Right lobe of liver (tissue), 4 donors: ENCODE measurements around the gene CCDC167.

ENCODE experiments used
- POLR2A ChIP-seq: fragments of 450-650 bp; IDR thresholded peaks from one replicate; pipeline ENCODE4 v1.6.1; 2017; ENCODE audit warnings: antibody characterized with exemption, mild to moderate bottlenecking
- TF ChIP-seq, protein P1 (sequence below), 4 donors: fragments of 200-600 bp in 3 of 4; fragments of 450-650 bp in 1 of 4; IDR thresholded peaks; one replicate each; pipeline versions ENCODE4 v1.5.1 to v1.8.0; 2016 to 2022; ENCODE audit warnings: antibody characterized with exemption in 4 of 4, mild to moderate bottlenecking in 2 of 4
- donor health status: DM: no; HTN: no; CAD: no.
- donor health status: DM: no; HTN: no; CAD: no.
- donor health status: DM: no; HTN: yes; CAD: no.

DNA sequence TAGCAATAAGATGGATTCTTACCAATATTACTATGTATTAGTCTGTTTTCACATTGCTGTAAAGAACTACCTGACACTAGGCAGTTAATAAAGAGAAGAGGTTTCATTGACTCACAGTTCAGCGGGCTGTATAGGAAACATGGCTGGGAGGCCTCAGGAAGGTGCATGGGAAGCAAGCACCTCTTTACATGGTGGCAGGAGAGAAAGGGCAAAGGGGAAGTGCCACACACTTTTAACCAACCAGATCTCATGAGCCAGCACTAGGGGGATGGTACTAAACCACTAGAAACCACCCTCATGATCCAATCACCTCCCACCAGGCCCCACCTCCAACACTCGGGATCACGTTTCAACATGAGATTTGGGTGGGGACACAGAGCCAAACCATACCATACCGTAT lies 40.7 kb upstream of the CCDC167 start:
- TF ChIP-seq, protein P1, sequence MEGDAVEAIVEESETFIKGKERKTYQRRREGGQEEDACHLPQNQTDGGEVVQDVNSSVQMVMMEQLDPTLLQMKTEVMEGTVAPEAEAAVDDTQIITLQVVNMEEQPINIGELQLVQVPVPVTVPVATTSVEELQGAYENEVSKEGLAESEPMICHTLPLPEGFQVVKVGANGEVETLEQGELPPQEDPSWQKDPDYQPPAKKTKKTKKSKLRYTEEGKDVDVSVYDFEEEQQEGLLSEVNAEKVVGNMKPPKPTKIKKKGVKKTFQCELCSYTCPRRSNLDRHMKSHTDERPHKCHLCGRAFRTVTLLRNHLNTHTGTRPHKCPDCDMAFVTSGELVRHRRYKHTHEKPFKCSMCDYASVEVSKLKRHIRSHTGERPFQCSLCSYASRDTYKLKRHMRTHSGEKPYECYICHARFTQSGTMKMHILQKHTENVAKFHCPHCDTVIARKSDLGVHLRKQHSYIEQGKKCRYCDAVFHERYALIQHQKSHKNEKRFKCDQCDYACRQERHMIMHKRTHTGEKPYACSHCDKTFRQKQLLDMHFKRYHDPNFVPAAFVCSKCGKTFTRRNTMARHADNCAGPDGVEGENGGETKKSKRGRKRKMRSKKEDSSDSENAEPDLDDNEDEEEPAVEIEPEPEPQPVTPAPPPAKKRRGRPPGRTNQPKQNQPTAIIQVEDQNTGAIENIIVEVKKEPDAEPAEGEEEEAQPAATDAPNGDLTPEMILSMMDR (IDR thresholded peaks at IDR 0.05): no peak
- TF ChIP-seq POLR2A: no peak
